K562 (cell line): Measurements from ENCODE around the gene PDLIM4. TPM values are rescaled to one million over a fixed set of nuclear protein-coding genes. Genes with fewer than 3 reads are reported as not detected.

Source experiments
- CEBPG ChIP-seq, 3 experiments: fragments of 200-800 bp in 1 of 3; sonication (Bioruptor generic) in 1 of 3; sonication (generic) in 1 of 3; formaldehyde crosslinking in 1 of 3; IDR thresholded peaks in 2 of 3; conservative IDR thresholded peaks in 1 of 3; 2 replicates each; pipeline versions ENCODE4 v1.6.1 to v1.8.0; 2016 to 2022; ENCODE audit warnings: missing compliant biosample characterization in 2 of 3, missing genetic modification characterization in 2 of 3, mild to moderate bottlenecking in 1 of 3, missing genetic modification reagents in 1 of 3
- CHD4 ChIP-seq: fragments of 200-600 bp; sonication (generic); IDR thresholded peaks from 3 replicates; pipeline ENCODE4 v1.6.1; 2012; ENCODE audit warnings: low read depth, mild to moderate bottlenecking, mixed read lengths, low read length, inconsistent platforms; ENCODE audit not compliant: insufficient read depth, insufficient replicate concordance, poor library complexity, severe bottlenecking
- FIP1L1 ChIP-seq: fragments of 200-400 bp; formaldehyde crosslinking; IDR thresholded peaks from 2 replicates; pipeline ENCODE4 v1.6.1; 2018; ENCODE audit warnings: mild to moderate bottlenecking, low read depth, low read length; ENCODE audit not compliant: poor library complexity, severe bottlenecking
- GATAD2A ChIP-seq: fragments of 450-650 bp; IDR thresholded peaks from 2 replicates; pipeline ENCODE4 v1.6.1; 2017
- HDGF ChIP-seq: fragments of 450-650 bp; IDR thresholded peaks from 2 replicates; pipeline ENCODE4 v1.6.1; 2016
- HEY1 ChIP-seq: fragments of 250-450 bp; sonication (Bioruptor Pico); IDR thresholded peaks from 2 replicates; pipeline ENCODE4 v1.5.0; 2020; ENCODE audit warnings: mild to moderate bottlenecking, moderate library complexity, borderline replicate concordance
- MYBL2 ChIP-seq, 2 experiments: fragments of 450-650 bp in 1 of 2; sonication (generic) in 1 of 2; formaldehyde crosslinking in 1 of 2; IDR thresholded peaks; 2 replicates each; pipeline versions ENCODE4 v1.6.1 to v1.8.1; 2017 to 2022; ENCODE audit warnings: borderline replicate concordance in 1 of 2, inconsistent platforms in 1 of 2, low read depth in 1 of 2, mild to moderate bottlenecking in 1 of 2, missing genetic modification reagents in 1 of 2, moderate library complexity in 1 of 2
- NR2C1 ChIP-seq, 2 experiments: fragments of 450-650 bp; IDR thresholded peaks; 2 replicates each; pipeline ENCODE4 v1.6.1; 2017; ENCODE audit warnings: mild to moderate bottlenecking in 2 of 2, antibody characterized with exemption in 1 of 2, inconsistent platforms in 1 of 2, missing compliant biosample characterization in 1 of 2, missing genetic modification characterization in 1 of 2
- NRF1 ChIP-seq, 2 experiments: fragments of 450-650 bp; IDR thresholded peaks in 1 of 2; conservative IDR thresholded peaks in 1 of 2; 2 replicates each; pipeline ENCODE4 v1.6.1; 2014; ENCODE audit warnings: mild to moderate bottlenecking in 2 of 2
- PRPF4 ChIP-seq: fragments of 200-400 bp; formaldehyde crosslinking; IDR thresholded peaks from one replicate; pipeline ENCODE4 v1.6.1; 2017; ENCODE audit warnings: low read length, low read depth, mild to moderate bottlenecking; ENCODE audit not compliant: insufficient read depth, poor library complexity, severe bottlenecking
- RBM25 ChIP-seq: fragments of 200-400 bp; formaldehyde crosslinking; IDR thresholded peaks from 2 replicates; pipeline ENCODE4 v1.6.1; 2018; ENCODE audit warnings: low read length, low read depth, moderate library complexity; ENCODE audit not compliant: severe bottlenecking
- SMARCE1 ChIP-seq: fragments of 450-650 bp; IDR thresholded peaks from 2 replicates; pipeline ENCODE4 v1.7.1; 2016; ENCODE audit warnings: mild to moderate bottlenecking
- SUPT5H ChIP-seq: fragments of 450-650 bp; IDR thresholded peaks from 2 replicates; pipeline ENCODE4 v1.6.1; 2016
- ZNF253 ChIP-seq: fragments of 250-450 bp; sonication (Bioruptor Pico); conservative IDR thresholded peaks from 2 replicates; pipeline ENCODE4 v1.6.1; 2021; ENCODE audit warnings: mild to moderate bottlenecking
- polyA plus RNA-seq, 8 experiments: library from polyadenylated mRNA; depleted of rRNA in 4 of 8; stranded (reverse) in 5 of 8; unstranded in 3 of 8; fragments of >200 nt; fragmentation: Nextera tagmentation in 2 of 8; fragmentation: Illumina TruSeq in 1 of 8; extraction: Ambion mirVana in 2 of 8; extraction: Trizol in 1 of 8; gene quantifications; 2 replicates each; pipeline versions ENCODE4 v1.2.1 to v1.2.3, GENCODE V29; 2011 to 2014; ENCODE audit warnings: inconsistent platforms in 1 of 8, missing spikeins in 1 of 8
- total RNA-seq, 7 experiments: library from RNA; depleted of rRNA in 6 of 7; stranded (reverse); fragments of >200 nt in 6 of 7; fragmentation: Illumina TruSeq in 2 of 7; extraction: Trizol in 2 of 7; gene quantifications; 2 replicates each; pipeline versions ENCODE4 v1.2.1 to v1.2.3, GENCODE V29; 2011 to 2021; ENCODE audit warnings: low replicate concordance in 1 of 7
- TF ChIP-seq, protein P1 (sequence below): sonication (generic); formaldehyde crosslinking; IDR thresholded peaks from 2 replicates; pipeline ENCODE4 v1.9.0; 2022; ENCODE audit warnings: mild to moderate bottlenecking, missing genetic modification reagents
- TF ChIP-seq, protein P2 (sequence below): fragments of 250-450 bp; sonication (Bioruptor Pico); IDR thresholded peaks from 2 replicates; pipeline ENCODE4 v1.8.0; 2022; ENCODE audit warnings: moderate library complexity, mild to moderate bottlenecking, inconsistent platforms
- TF ChIP-seq, protein P3 (sequence below): fragments of 250-450 bp; sonication (Bioruptor Pico); IDR thresholded peaks from 2 replicates; pipeline ENCODE4 v1.4.0; 2020; ENCODE audit warnings: mild to moderate bottlenecking
- TF ChIP-seq, protein P4 (sequence below): fragments of 450-650 bp; formaldehyde crosslinking; IDR thresholded peaks from 2 replicates; pipeline ENCODE4 v1.4.0; 2020; ENCODE audit warnings: mild to moderate bottlenecking, moderate library complexity

PDLIM4 gene
- total and polyA plus RNA-seq, 9 of the 15 experiments (the other 6 are each of a cell fraction or from before 2014, with no cell fraction given): 0.28 to 32.8 (median 13.1) TPM

DNA sequence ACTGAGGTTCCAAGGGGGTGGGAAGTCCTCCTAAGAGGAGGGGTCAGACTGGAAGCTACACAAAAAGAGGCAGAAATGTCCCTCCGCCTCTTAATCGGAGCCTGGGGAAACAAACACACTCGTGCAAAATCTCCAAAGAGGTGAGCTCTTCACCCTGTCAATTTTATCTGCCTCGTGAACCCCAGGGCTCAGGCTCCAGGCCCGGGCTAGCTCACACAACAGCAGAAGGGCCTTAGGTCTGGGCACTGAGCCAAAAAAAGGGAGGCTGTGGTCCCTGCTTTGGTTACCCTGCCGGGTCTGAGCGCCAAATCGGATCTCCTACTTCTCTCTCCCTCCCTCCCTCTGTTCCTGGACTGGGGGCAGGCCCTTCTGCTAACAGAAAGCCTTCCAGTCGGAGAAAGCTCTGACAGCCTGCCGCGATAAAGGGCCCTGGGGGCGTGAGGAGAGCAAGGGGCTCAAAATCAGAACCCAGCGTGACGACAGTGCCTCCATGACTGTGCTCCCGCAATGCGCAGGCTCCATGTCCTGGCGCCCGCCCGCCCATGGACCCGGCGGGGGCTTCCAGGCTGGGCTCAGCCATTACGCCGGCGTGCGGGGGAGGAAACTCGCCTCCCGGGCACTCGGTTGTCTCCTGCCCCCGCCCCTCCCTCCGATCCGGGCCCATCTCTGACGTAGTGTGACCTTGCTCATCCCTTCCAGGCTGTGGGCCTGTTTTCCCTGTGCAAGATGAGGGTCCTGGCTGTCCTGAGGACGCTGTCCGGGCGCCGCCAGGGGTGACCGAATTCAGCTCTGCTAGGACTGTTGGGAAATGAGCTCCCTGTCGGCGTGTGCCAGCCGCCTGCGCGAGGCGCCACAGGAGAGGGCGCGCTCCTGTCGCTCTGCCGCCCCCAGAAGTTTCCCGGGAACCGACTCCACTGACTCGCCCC, 35.8 kb downstream of the PDLIM4 start (continued):
- TF ChIP-seq, protein P1, sequence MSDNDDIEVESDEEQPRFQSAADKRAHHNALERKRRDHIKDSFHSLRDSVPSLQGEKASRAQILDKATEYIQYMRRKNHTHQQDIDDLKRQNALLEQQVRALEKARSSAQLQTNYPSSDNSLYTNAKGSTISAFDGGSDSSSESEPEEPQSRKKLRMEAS (CRISPR knock-in tag): no peak
- TF ChIP-seq, protein P2, sequence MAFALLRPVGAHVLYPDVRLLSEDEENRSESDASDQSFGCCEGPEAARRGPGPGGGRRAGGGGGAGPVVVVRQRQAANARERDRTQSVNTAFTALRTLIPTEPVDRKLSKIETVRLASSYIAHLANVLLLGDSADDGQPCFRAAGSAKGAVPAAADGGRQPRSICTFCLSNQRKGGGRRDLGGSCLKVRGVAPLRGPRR (CRISPR knock-in tag): 0 out of 2 replicates have a peak, but pooled peaks have one; percentile 39
- TF ChIP-seq FIP1L1 (peak; percentile 82), CHD4 (no peak), SUPT5H (peak; percentile 75; the same call in 1 of the 2 replicates), NRF1 (conservative IDR thresholded peaks at IDR 0.05 in 1 of 2, IDR thresholded peaks at IDR 0.05 in 1 of 2) (peak; percentile 91 to 92), RBM25 (no peak), CEBPG (CRISPR knock-in tag; IDR thresholded peaks at IDR 0.05) (no peak; the same call in 1 of the 2 replicates), CEBPG (tag; conservative IDR thresholded peaks at IDR 0.05 in 1 of 2, IDR thresholded peaks at IDR 0.05 in 1 of 2) (peak in 1 of 2 experiments; percentile 56; a peak in 2 of 4 replicates), SMARCE1 (0 out of 2 replicates have a peak, but pooled peaks have one; percentile 59), HDGF (no peak), ZNF253 (CRISPR knock-in tag) (no peak), GATAD2A (0 out of 2 replicates have a peak, but pooled peaks have one; percentile 46), PRPF4 (no peak), NR2C1 (IDR thresholded peaks at IDR 0.05) (no peak), NR2C1 (tag; IDR thresholded peaks at IDR 0.05) (peak; percentile 54), HEY1 (CRISPR knock-in tag) (0 out of 2 replicates have a peak, but pooled peaks have one; percentile 52), MYBL2 (IDR thresholded peaks at IDR 0.05; ENCODE audit: low read depth) (no peak), MYBL2 (CRISPR knock-in tag; IDR thresholded peaks at IDR 0.05; ENCODE audit: borderline replicate concordance) (no peak)
- TF ChIP-seq, protein P3, sequence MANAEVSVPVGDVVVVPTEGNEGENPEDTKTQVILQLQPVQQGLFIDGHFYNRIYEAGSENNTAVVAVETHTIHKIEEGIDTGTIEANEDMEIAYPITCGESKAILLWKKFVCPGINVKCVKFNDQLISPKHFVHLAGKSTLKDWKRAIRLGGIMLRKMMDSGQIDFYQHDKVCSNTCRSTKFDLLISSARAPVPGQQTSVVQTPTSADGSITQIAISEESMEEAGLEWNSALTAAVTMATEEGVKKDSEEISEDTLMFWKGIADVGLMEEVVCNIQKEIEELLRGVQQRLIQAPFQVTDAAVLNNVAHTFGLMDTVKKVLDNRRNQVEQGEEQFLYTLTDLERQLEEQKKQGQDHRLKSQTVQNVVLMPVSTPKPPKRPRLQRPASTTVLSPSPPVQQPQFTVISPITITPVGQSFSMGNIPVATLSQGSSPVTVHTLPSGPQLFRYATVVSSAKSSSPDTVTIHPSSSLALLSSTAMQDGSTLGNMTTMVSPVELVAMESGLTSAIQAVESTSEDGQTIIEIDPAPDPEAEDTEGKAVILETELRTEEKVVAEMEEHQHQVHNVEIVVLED (CRISPR knock-in tag): peak; percentile 79
- TF ChIP-seq, protein P4, sequence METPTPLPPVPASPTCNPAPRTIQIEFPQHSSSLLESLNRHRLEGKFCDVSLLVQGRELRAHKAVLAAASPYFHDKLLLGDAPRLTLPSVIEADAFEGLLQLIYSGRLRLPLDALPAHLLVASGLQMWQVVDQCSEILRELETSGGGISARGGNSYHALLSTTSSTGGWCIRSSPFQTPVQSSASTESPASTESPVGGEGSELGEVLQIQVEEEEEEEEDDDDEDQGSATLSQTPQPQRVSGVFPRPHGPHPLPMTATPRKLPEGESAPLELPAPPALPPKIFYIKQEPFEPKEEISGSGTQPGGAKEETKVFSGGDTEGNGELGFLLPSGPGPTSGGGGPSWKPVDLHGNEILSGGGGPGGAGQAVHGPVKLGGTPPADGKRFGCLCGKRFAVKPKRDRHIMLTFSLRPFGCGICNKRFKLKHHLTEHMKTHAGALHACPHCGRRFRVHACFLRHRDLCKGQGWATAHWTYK (CRISPR knock-in tag): 0 out of 2 replicates have a peak, but pooled peaks have one; percentile 47
